Heart right ventricle (tissue), 16 donors: ENCODE results near the gene PITPNB. TPM values are rescaled to one million over a fixed set of nuclear protein-coding genes. Genes with fewer than 3 reads are reported as not detected.
A peak's percentile ranks its signal among the peaks of the same experiment; 100 is the strongest.

Source experiments
- ATAC-seq, 8 donors: fragments of 200-7000 bp; cut with Tn5 transposase; one replicate each; pipeline ENCODE4 v1.9.1; 2020; ENCODE audit warnings: mild to moderate bottlenecking in 8 of 8, moderate library complexity in 8 of 8, moderate number of reproducible peaks in 1 of 8
- DNase-seq, 2 donors: peaks; one replicate each; pipeline ENCODE4 v3.0.0-alpha.2; 2020
- H3K27ac ChIP-seq, 10 donors: fragments of 200-600 bp; sonication (generic) in 2 of 10; one replicate each; pipeline versions ENCODE4 v1.5.0 to v1.8.0; 2020 to 2022; ENCODE audit warnings: mild to moderate bottlenecking in 3 of 10
- H3K27me3 ChIP-seq, 7 donors: fragments of 200-600 bp; one replicate each; pipeline ENCODE4 v1.8.0; 2021 to 2022; ENCODE audit warnings: mild to moderate bottlenecking in 2 of 7
- H3K36me3 ChIP-seq, 9 donors: fragments of 200-600 bp; sonication (generic) in 1 of 9; one replicate each; pipeline versions ENCODE4 v1.5.0 to v1.8.0; 2020 to 2022; ENCODE audit warnings: mild to moderate bottlenecking in 2 of 9
- H3K4me1 ChIP-seq, 9 donors: fragments of 200-600 bp; sonication (generic) in 1 of 9; one replicate each; pipeline versions ENCODE4 v1.5.0 to v1.8.0; 2020 to 2022; ENCODE audit warnings: mild to moderate bottlenecking in 4 of 9
- H3K4me3 ChIP-seq, 10 donors: fragments of 200-600 bp; sonication (generic) in 2 of 10; one replicate each; pipeline versions ENCODE4 v1.5.0 to v1.8.0; 2020 to 2022; ENCODE audit warnings: mild to moderate bottlenecking in 7 of 10, moderate library complexity in 2 of 10
- H3K9me3 ChIP-seq, 11 donors: fragments of 200-600 bp in 10 of 11; sonication (generic) in 2 of 11; one replicate each; pipeline versions ENCODE4 v1.5.0 to v1.8.0; 2013 to 2022; ENCODE audit warnings: mild to moderate bottlenecking in 2 of 11, control low read depth in 1 of 11, moderate library complexity in 1 of 11
- CTCF ChIP-seq, 9 donors: fragments of 200-600 bp; sonication (generic) in 2 of 9; IDR thresholded peaks; one replicate each; pipeline versions ENCODE4 v1.5.0 to v1.8.0; 2021 to 2022; ENCODE audit warnings: antibody characterized with exemption in 9 of 9, mild to moderate bottlenecking in 5 of 9, moderate library complexity in 1 of 9
- WGBS, 2 donors: extraction: QIAGEN DNeasy Blood & Tissue Kit; methylation state at CpG; one replicate each; pipeline ENCODE4 v1.1.7; 2013; ENCODE audit warnings: inconsistent platforms in 1 of 2; 5-methylcytosine and 5-hydroxymethylcytosine counted together
- intact Hi-C, 10 donors: fragments of 100-400 bp; cut with DNase I; formaldehyde crosslinking; loops; one replicate each; pipeline versions ENCODE4 v1.11.1 to v1.14.2; 2022
- polyA plus RNA-seq, 2 donors: library from polyadenylated mRNA; stranded (reverse); fragments of 200-250 nt; gene quantifications; one replicate each; pipeline ENCODE4 v1.2.3, GENCODE V29; 2013
- total RNA-seq, 10 donors: library from RNA; stranded (reverse); fragmentation: NEBNext Ultra II Directional in 3 of 10; extraction: Animal tissue kit (Norgen Biotek cat#: 25700) in 3 of 10; gene quantifications; one replicate each; pipeline versions ENCODE4 v1.2.1 to v1.2.4, GENCODE V29; 2021 to 2023
- donor health status: Arrhythmogenic right ventricular cardiomyopathy.
- donor health status: ischemic (EF 13 %, LVEDD 7.1; RV severe dilation, severe dysfunction).
- donor health status: healthy with polysubstance abuse.
- donor health status: DM: no; HTN: yes; CAD: no.
- donor health status: DM: no; HTN: no; CAD: no.
- donor health status: ischemic (EF 25% LVEDD 6.9; RV normal size, moderate dysfunction).
- donor health status: ischemic (EF 25% LVEDD 5.7; RV mildly dilated, moderate dysfunction).
- donor health status: healthy.
- donor health status: DM: yes; HTN: yes; CAD: no.
- donor health status: Ischemic cardiomyopathy.
- donor health status: ischemic (EF 35%, LVEDD 5.7; RV mildly dilated, moderate dysfunction).
- donor health status: nonischemic (EF 11% LVEDD 7.7; RV severe dilation, severe dysfunction).
- donor health status: DM: yes; HTN: yes; CAD: no.
- donor health status: PGD.
- donor health status: ischemic (EF 29% LVEDD 5.4; RV normal size, mild dysfunction).
- donor health status: nonischemic (EF 23%, LVEDD 6.1; RV moderate dilation, normal function).

The PITPNB gene
- total and polyA plus RNA-seq, 12 donors = 16.0 to 78.3 (median 58.1) TPM

DNA sequence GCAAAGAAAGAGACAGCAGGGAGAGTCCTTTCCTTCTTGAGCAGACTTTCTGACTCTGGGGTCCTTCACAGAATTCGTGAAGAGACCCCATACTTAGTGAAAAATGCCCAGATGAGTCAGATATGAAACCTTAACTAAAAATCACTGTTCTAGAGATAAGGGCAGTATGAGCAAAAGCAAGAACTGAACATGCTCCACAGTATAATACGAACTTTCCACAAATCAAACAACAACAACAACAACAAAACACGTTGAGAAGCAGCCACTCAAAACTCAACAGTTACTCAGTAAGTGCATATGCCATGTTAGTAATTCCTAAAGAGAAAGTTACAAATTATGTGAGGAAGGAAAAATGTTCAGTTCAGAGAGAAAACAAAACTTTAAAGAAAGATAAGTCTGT is 44.3 kb downstream of the PITPNB start:
- H3K36me3 ChIP-seq = peaks cover 0 to 58% (median 0%) of the 10 kb centered on the region in 9 donors
- H3K27me3 ChIP-seq = no peaks in the 10 kb centered on the region
- ATAC-seq (no peak), DNase-seq (no peak)
- intact Hi-C loops = loop anchor here in 1 of 10 donors (10.0 kb wide), 1 partner anchor 70 kb away; the partner anchor contains the start of gene MN1
- H3K27ac ChIP-seq = peak overlapping the region in 8 of 10 donors; percentile 59 to 88 (median 82)
- no peak overlapping the region for H3K4me3 ChIP-seq
- peaks cover 0 to 7% (median 0%) of the 10 kb centered on the region in 11 donors for H3K9me3 ChIP-seq
- WGBS, 2 donors = 53 to 61% methylated on average over 3 of the region's 3 CpGs
- H3K4me1 ChIP-seq = peaks cover 18 to 75% (median 67%) of the 10 kb centered on the region in 9 donors
- TF ChIP-seq CTCF (IDR thresholded peaks at IDR 0.05) = no peak

GRCh38 chr22:27874185-27874584 is 44.9 kb downstream of the PITPNB start:
- Histone ChIP-seq H3K4me1 (peaks cover 18 to 73% (median 61%) of the 10 kb centered on the region in 9 donors), H3K36me3 (peaks cover 0 to 64% (median 0%) of the 10 kb centered on the region in 9 donors), H3K27me3 (no peaks in the 10 kb centered on the region), H3K27ac (peak overlapping the region; percentile 49 to 88 (median 79)), H3K9me3 (peaks cover 0 to 7% (median 0%) of the 10 kb centered on the region in 11 donors), H3K4me3 (no peak overlapping the region)
- WGBS, 2 donors = 72 to 77% methylated on average over 6 of the region's 6 CpGs
- TF ChIP-seq CTCF (IDR thresholded peaks at IDR 0.05) = no peak
- DNase-seq = no peak
- intact Hi-C loops = loop anchor here in 1 of 10 donors (10.0 kb wide), 1 partner anchor 69 kb away; the partner anchor contains the start of gene MN1
- ATAC-seq = peak in 6 of 8 donors; percentile 21 to 52 (median 46)

- Histone ChIP-seq H3K27ac (peak overlapping the region; percentile 49 to 88 (median 79)), H3K4me1 (peaks cover 21 to 73% (median 61%) of the 10 kb centered on the region in 9 donors), H3K4me3 (no peak overlapping the region), H3K36me3 (peaks cover 0 to 69% (median 0%) of the 10 kb centered on the region in 9 donors), H3K27me3 (no peaks in the 10 kb centered on the region), H3K9me3 (peaks cover 0 to 7% (median 0%) of the 10 kb centered on the region in 11 donors)
- DNase-seq (peak in 1 of 2 donors; percentile 65), ATAC-seq (peak; percentile 66 to 91 (median 90))
- no peak for TF ChIP-seq CTCF (IDR thresholded peaks at IDR 0.05)
- 19 to 31% methylated on average over 2 of the region's 2 CpGs for WGBS, 2 donors
- intact Hi-C loops = loop anchor here in 1 of 10 donors (10.0 kb wide), 1 partner anchor 69 kb away; the partner anchor contains the start of gene MN1
Measured at GRCh38 chr22:27873472-27873871, 45.6 kb downstream of the PITPNB start.

DNA sequence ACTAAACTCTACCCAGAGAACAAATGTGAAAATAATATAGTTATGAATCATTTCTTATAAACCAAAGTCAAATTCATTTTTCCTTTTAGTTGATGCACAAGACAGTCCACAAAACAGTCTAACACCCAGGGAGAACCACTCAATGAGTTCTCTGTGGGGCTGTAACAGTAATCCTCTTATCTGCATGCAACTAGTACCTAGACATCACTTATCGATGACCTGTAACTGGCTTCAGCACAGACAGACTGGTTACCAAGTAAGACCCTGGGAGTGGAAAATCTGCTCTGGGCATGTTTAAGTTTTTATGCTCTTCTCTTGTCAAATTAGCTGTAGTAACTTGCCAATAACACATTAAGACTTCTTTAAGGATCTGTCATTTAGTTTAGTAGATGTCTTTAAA is 46.6 kb downstream of the PITPNB start:
- Histone ChIP-seq H3K36me3 (peaks cover 0 to 74% (median 0%) of the 10 kb centered on the region in 9 donors), H3K9me3 (peaks cover 0 to 7% (median 0%) of the 10 kb centered on the region in 11 donors), H3K4me3 (no peak overlapping the region), H3K27me3 (no peaks in the 10 kb centered on the region), H3K4me1 (peaks cover 29 to 73% (median 61%) of the 10 kb centered on the region in 9 donors), H3K27ac (peak overlapping the region; percentile 49 to 88 (median 79))
- TF ChIP-seq CTCF (IDR thresholded peaks at IDR 0.05) = no peak
- intact Hi-C loops = loop anchor here in 1 of 10 donors (10.0 kb wide), 1 partner anchor 68 kb away; the partner anchor contains the start of gene MN1
- no peak for ATAC-seq
- DNase-seq = no peak
- WGBS, 2 donors = 73 to 83% methylated on average over 1 of the region's 1 CpG
